Loucy (cell line): ENCODE measurements around the gene KIRREL1.

ENCODE experiments used
- H2AFZ ChIP-seq: fragments of 200-600 bp; sonication (generic); 2 replicates; pipeline ENCODE4 v1.6.0; 2016; ENCODE audit warnings: antibody characterized with exemption, mild to moderate bottlenecking, low read length, moderate library complexity
- H3F3A ChIP-seq: fragments of 200-600 bp; 2 replicates; pipeline ENCODE4 v1.6.0; 2016; ENCODE audit warnings: antibody characterized with exemption, low read depth, mild to moderate bottlenecking
- H3K27me3 ChIP-seq: fragments of 200-600 bp; sonication (generic); 2 replicates; pipeline ENCODE4 v1.6.1; 2014; ENCODE audit warnings: low read length, mild to moderate bottlenecking; ENCODE audit not compliant: insufficient read depth, poor library complexity, severe bottlenecking
- H3K36me3 ChIP-seq: fragments of 200-600 bp; sonication (generic); 2 replicates; pipeline ENCODE4 v1.6.1; 2016; ENCODE audit warnings: low read length; ENCODE audit not compliant: insufficient read depth
- H3K4me1 ChIP-seq: fragments of 200-600 bp; sonication (generic); 2 replicates; pipeline ENCODE4 v1.5.1; 2014; ENCODE audit warnings: low read length, mild to moderate bottlenecking; ENCODE audit not compliant: insufficient read depth, poor library complexity, severe bottlenecking
- H3K4me2 ChIP-seq: fragments of 200-600 bp; sonication (generic); 2 replicates; pipeline ENCODE4 v1.6.0; 2014; ENCODE audit warnings: antibody characterized with exemption, low read length, low read depth, mild to moderate bottlenecking; ENCODE audit not compliant: poor library complexity, severe bottlenecking
- H3K4me3 ChIP-seq: fragments of 200-600 bp; sonication (generic); 2 replicates; pipeline ENCODE4 v1.5.1; 2014; ENCODE audit warnings: low read length, mild to moderate bottlenecking, mixed read lengths; ENCODE audit not compliant: poor library complexity, severe bottlenecking
- H3K79me2 ChIP-seq: fragments of 200-600 bp; sonication (generic); 2 replicates; pipeline ENCODE4 v1.6.1; 2014; ENCODE audit warnings: low read length; ENCODE audit not compliant: insufficient read depth
- H3K9ac ChIP-seq: fragments of 200-600 bp; sonication (generic); 2 replicates; pipeline ENCODE4 v1.6.0; 2014; ENCODE audit warnings: mild to moderate bottlenecking, low read depth, low read length, moderate library complexity; ENCODE audit not compliant: poor library complexity, severe bottlenecking
- H3K9me2 ChIP-seq: fragments of 200-600 bp; sonication (generic); replicated peaks from 2 replicates; pipeline ENCODE4 v1.6.1; 2016; ENCODE audit warnings: low read depth, low read length, mixed read lengths
- H3K9me3 ChIP-seq: fragments of 200-600 bp; sonication (generic); 2 replicates; pipeline ENCODE4 v1.6.1; 2014; ENCODE audit warnings: mild to moderate bottlenecking, antibody characterized with exemption, low read length, low read depth; ENCODE audit not compliant: insufficient read depth
- H4K20me1 ChIP-seq: fragments of 200-600 bp; sonication (generic); 2 replicates; pipeline ENCODE4 v1.6.0; 2014; ENCODE audit warnings: antibody characterized with exemption, low read length, mild to moderate bottlenecking; ENCODE audit not compliant: insufficient read depth, poor library complexity, severe bottlenecking
- EZH2phosphoT487 ChIP-seq: fragments of 200-600 bp; IDR thresholded peaks from 2 replicates; pipeline ENCODE4 v1.6.1; 2018; ENCODE audit warnings: antibody characterized with exemption, mild to moderate bottlenecking, moderate library complexity, borderline replicate concordance
- TF ChIP-seq, protein P1 (sequence below): fragments of 200-600 bp; sonication (generic); conservative IDR thresholded peaks from 2 replicates; pipeline ENCODE4 v1.5.1; 2014; ENCODE audit warnings: mild to moderate bottlenecking, antibody characterized with exemption, low read length

KIRREL1 gene

DNA sequence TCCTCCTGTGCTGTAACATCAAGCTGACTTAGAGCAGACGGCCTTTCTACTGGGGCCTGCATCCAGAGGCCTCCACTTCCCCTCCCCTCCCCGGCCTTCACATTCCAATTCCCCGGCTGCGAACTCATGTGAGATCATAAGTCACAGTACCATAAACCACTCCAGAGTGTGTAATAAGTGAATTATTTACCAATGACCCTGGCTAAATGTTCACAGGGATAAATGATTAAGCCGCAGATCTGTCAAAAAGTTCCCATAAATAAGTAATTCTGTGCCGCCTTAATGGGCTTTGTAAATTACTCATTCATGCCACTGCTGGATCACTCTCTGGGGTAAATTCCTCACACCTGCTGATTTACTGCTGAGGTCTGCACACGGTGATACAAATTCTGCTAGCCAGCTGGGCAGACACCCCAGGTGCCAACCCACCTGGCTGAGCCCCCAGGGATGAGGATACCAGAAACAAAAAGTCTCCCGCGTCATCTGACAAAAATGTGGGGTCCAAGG, 27.4 kb upstream of the KIRREL1 start:
- H3K9me2 ChIP-seq = no peaks in the 10 kb centered on the region
- peaks cover 8% of the 10 kb centered on the region for H3K4me1 ChIP-seq
- no peaks in the 10 kb centered on the region for H3K36me3 ChIP-seq
- H3K4me3 ChIP-seq = no peak overlapping the region
- no peak overlapping the region for H3K4me2 ChIP-seq
- H3K9ac ChIP-seq = no peak overlapping the region
- no peaks in the 10 kb centered on the region for H3K27me3 ChIP-seq
- TF ChIP-seq, protein P1, sequence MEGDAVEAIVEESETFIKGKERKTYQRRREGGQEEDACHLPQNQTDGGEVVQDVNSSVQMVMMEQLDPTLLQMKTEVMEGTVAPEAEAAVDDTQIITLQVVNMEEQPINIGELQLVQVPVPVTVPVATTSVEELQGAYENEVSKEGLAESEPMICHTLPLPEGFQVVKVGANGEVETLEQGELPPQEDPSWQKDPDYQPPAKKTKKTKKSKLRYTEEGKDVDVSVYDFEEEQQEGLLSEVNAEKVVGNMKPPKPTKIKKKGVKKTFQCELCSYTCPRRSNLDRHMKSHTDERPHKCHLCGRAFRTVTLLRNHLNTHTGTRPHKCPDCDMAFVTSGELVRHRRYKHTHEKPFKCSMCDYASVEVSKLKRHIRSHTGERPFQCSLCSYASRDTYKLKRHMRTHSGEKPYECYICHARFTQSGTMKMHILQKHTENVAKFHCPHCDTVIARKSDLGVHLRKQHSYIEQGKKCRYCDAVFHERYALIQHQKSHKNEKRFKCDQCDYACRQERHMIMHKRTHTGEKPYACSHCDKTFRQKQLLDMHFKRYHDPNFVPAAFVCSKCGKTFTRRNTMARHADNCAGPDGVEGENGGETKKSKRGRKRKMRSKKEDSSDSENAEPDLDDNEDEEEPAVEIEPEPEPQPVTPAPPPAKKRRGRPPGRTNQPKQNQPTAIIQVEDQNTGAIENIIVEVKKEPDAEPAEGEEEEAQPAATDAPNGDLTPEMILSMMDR = no peak
- no peak for TF ChIP-seq EZH2phosphoT487
- H3F3A ChIP-seq = no peaks in the 10 kb centered on the region
- H3K79me2 ChIP-seq = no peaks in the 10 kb centered on the region
- no peaks in the 10 kb centered on the region for H4K20me1 ChIP-seq
- no peaks in the 10 kb centered on the region for H3K9me3 ChIP-seq
- no peak overlapping the region for H2AFZ ChIP-seq

GRCh38 chr1:157967205-157967604, 26.2 kb upstream of the KIRREL1 start:
- no peaks in the 10 kb centered on the region for H3F3A ChIP-seq
- no peak overlapping the region for H3K4me3 ChIP-seq
- H3K9ac ChIP-seq = no peak overlapping the region
- H2AFZ ChIP-seq = no peak overlapping the region
- H3K4me1 ChIP-seq = peaks cover 8% of the 10 kb centered on the region
- TF ChIP-seq, protein P1 = no peak
- TF ChIP-seq EZH2phosphoT487 = no peak
- no peaks in the 10 kb centered on the region for H3K9me3 ChIP-seq
- H3K4me2 ChIP-seq = no peak overlapping the region
- H3K9me2 ChIP-seq = no peaks in the 10 kb centered on the region
- no peaks in the 10 kb centered on the region for H3K79me2 ChIP-seq
- H3K27me3 ChIP-seq = no peaks in the 10 kb centered on the region
- no peaks in the 10 kb centered on the region for H3K36me3 ChIP-seq
- H4K20me1 ChIP-seq = no peaks in the 10 kb centered on the region

GRCh38 chr1:157968508-157968907, 24.9 kb upstream of the KIRREL1 start:
- Histone ChIP-seq H3K36me3 (no peaks in the 10 kb centered on the region), H3K9me2 (no peaks in the 10 kb centered on the region), H3K4me3 (no peak overlapping the region), H3K9ac (no peak overlapping the region), H3K9me3 (no peaks in the 10 kb centered on the region), H4K20me1 (no peaks in the 10 kb centered on the region), H2AFZ (peak overlapping the region; percentile 32; the same call in 1 of the 2 replicates), H3K79me2 (no peaks in the 10 kb centered on the region), H3K27me3 (no peaks in the 10 kb centered on the region), H3K4me2 (no peak overlapping the region), H3F3A (no peaks in the 10 kb centered on the region), H3K4me1 (peaks cover 8% of the 10 kb centered on the region)
- TF ChIP-seq, protein P1 = no peak
- TF ChIP-seq EZH2phosphoT487 = no peak
